NCI-H226 (cell line): ENCODE data around the gene GNG13.
A peak's percentile ranks its signal among the peaks of the same experiment; 100 is the strongest.

ENCODE experiments used
- DNase-seq: peaks from one replicate; pipeline ENCODE4 v3.0.0-alpha.2; 2015

The GNG13 gene

GRCh38 chr16:793414-793813, 7.1 kb downstream of the GNG13 start:
- no peak for DNase-seq

GRCh38 chr16:792221-792995, 8.1 kb downstream of the GNG13 start:
- no peak for DNase-seq

- DNase-seq, result no peak
Observed at GRCh38 chr16:791131-791530, 9.4 kb downstream of the GNG13 start.

DNA sequence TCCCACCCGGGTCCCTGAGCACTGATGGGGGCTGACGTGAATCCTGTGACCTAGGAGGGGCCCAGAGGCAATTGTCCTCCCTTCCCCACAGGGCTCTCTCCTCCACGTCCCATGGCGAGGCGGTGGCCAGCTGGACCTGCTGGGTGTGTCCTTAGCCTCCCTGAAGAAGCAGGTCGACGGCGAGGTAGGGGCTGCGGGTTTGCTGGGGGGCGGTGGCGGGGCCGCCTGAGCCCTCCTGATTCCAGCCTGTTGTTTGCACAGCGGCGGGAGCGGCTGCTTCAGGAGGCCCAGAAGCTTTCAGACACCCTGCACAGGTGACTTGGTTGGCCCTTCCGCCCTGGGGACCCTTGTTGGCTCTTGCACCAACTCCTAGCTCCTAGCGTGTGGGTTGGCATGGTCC, 10.4 kb downstream of the GNG13 start:
- no peak for DNase-seq

DNA sequence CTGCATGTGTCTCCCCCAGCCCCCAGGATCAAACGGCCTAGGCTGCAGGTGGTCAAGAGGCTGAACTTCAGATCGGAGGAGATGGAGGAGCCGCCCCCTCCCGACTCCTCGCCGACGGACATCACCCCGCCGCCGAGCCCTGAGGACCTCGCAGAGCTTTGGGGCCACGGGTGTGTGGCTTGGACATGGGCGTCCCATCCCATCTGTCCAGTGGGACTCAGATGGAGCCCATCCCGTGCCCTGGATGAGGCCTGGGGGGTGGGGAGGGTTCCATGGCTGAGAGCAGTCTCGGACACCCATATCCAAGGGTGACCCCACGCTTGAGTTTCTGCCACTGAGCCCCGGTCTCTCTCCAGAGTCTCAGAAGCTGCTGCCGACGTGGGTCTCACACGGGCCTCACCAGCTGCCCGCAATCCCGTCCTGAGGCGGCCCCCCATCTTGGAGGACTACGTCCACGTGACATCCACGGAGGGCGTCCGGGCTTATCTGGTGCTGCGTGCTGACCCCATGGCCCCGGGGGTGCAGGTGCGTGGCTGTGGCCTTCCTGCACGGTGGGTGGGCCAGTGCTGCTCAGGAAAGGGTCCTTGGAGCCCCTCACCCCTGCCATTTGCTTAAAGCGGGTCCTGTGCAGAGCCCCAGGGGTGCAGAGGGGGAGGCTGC, 11.2 kb downstream of the GNG13 start:
- DNase-seq, result no peak

- peak; percentile 80 for DNase-seq
Observed at GRCh38 chr16:788399-789126, 12.0 kb downstream of the GNG13 start, which contains the start of gene CHTF18. CHTF18 (plus strand) TSS chr16:788620; CDS start chr16:788685, 65 bp downstream.

DNA sequence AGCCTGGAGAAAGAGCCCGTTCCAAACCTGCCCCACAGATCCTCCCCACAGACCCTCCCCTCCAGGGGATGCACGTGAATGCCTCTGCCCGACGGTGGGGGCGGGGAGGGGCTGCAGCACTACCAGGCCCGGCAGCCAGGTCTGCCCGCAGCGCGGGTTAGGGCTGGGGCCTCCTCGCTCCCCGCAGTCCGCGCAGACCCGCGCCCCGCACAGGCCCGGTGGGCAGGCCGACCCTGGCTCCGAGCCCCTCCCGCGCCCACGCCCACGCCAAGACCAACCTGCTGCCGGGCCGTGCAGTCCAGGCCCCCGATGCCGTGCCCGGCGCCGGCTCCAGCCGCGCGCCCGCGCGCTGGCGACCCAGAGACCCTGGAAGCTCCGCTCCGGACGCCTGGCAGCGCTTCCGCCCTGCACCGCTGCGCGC, 12.5 kb downstream of the GNG13 start, which contains the start of gene RPUSD1:
TSS of gene RPUSD1 (minus strand) at position 404 of the 421 bp plus-strand sequence. CDS start 644 bp downstream, outside the sequence.
- DNase-seq, result no peak

DNA sequence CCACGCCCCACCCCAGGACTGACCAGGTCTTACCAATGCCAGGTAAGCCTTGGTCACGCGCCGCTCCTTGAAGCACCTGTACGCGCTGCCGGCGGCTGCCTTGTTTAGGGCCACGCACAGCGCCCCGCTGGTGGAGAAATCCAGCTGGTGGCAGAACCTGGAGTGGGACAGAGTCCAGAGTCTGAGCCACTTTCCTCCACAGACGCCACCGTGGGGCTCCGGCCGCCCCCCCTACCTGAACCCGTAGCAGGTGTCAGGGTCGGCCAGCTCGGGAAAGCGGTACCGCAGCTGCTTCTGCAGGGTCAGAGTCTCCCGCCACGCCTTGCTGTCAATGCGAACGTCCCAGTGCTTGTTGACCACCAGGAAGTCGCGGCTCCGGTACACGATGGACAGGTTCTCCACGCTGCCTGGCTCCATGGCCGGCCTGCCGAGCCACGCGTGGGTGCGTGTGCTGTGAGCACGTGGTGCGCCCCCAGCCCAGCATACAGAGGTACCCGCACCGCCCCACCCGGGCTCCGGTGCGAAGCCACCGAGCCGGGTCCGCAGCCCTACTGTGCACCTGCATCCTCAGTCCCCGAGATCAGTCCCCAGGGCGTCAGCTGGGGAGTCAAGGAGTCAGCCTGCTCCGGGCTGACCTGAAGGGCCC, 13.1 kb downstream of the GNG13 start:
- DNase-seq, result no peak

DNA sequence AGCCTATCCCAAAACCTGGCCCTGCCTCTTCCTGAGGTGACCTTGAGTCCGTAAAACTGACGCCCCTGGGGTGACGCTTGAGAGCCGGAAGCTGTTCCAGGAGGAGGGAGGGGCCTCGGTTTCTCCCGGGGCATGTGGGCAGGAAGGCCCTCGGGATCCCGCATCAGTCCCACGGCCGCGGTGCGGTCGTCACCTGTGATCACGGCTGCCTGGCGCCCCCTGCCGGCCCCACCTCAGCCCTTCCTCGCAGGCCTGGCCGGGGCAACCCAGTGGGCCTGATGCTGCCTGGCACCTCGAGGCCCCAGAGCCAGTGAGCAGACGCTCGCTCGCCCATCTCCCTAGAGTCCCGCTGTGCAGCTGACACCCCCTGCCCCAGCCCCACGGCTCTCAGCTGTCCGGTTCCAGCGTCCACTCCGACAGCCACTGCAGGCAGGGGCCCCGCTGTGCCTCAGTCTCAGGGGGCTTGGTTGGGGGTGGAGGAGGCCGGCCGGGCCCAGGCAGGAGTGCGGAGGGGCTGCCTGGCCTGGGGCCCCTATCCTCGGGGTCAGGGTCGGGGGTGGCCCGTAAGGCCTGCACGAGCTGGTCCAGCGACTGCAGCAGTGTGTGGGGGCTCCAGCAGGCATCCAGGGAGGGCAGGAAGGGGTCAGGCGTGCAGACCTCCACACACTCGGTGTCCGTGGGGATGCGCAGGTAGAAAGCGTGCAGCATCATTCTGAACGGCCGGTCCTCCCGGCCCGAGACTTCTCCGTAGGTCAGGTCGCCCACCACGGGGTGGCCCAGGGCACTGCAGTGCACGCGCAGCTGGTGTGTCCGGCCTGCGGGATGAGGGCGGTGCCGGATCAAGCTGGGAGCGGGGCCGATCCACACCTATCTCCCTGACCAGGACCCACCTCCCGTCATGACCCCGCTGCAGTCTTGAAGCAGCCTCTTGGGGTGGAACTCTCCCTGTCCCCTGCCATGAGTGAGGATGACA, 14.7 kb downstream of the GNG13 start:
- DNase-seq, result peak; percentile 50

DNA sequence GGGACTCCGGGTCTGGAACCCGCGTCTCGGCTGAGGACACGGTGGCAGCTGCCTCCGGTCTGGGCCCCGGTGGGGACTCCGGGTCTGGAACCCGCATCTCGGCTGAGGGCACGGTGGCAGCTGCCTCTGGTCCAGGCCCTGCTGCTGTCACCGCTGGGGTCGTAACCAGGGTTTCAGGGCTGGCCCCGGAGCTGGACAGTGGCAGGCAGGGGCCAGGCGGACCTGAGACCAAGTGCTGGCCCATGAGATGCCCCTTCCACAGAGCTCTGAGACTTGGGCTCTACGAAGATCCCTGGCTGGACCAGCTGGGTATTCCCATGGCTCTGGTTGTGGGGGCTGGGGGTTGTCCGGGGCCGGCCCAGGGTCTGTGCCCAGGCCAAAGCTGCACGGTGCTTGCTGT, 16.1 kb downstream of the GNG13 start:
- DNase-seq, result no peak

DNA sequence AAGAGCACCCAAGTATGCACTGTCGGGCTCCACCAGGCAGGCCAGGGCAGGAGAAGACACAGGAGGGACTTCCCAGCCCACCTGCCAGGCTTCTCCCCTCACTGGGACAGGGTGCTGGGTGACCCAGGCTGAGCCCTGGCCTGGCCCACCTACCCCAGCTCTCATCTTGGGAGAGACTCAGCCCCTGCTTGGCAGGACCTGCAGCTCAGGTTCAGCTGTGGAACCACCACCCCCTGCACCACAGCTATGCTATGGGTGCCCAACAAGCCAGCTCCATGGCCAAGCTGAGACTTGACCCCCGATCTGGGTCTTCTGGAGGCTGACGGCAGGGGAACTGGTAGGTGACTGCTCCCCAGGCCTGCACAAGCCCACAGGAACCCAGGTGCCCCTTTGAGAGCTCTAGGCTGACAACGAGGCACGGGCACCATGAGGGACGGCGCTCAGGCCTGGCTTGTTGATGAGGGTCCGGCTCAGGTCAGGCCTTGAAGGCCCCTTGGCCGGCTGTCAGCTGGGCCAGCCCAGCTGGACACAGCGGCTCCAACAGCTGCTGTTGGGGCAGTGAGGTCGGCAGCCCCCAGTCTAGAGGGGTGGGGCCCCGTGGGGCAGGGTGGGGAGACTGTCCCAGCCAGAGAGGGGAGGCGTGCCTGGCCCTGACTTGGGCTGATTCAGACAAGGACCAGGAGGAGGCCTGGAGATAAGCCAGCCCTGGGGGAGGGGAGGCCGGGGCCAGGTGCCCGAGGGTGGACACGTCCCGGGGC, 17.0 kb downstream of the GNG13 start:
- DNase-seq, result no peak

- no peak for DNase-seq
Observed at GRCh38 chr16:782766-783403, 17.6 kb downstream of the GNG13 start.

GRCh38 chr16:782258-782657, 18.3 kb downstream of the GNG13 start:
- DNase-seq, result no peak

GRCh38 chr16:781346-782010, 19.1 kb downstream of the GNG13 start:
- DNase-seq, result peak; percentile 48

DNA sequence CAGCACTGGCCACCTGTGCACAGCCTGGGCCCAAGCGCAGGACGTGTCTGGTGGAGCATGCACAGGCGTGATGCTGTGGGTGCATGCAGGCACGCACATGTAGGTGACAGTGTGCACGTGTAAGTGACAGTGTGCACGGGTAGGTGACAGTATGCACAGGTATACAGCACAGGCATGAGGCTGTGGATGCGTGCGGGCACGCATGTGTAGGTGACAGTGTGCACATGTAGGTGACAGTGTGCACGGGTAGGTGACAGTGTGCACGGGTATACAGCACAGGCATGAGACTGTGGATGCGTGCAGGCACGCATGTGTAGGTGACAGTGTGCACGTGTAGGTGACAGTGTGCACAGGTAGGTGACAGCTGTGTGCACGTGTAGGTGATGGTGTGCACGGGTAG, 20.2 kb downstream of the GNG13 start:
- no peak for DNase-seq

DNA sequence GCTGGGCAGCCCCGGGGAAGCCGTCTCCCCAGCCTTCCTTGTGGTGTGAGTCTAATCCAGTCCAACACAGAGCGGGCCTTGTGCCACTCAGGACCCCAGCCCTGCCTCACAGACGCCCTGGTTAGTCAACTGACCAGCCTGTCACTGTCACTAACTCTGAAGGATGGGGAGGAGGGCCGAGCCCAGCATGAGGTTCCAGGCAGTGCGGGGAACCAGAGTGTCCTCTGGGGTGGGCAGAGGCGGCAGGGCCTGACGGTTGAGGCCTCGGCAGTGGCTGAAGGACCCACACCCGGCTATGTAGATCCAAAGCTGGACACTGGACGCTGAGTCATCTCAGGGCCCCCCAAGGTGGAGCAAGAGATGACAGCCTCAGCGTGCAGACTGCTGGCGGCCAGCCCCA, 21.0 kb downstream of the GNG13 start:
- no peak for DNase-seq

- no peak for DNase-seq
Observed at GRCh38 chr16:778909-779527, 21.5 kb downstream of the GNG13 start.

DNA sequence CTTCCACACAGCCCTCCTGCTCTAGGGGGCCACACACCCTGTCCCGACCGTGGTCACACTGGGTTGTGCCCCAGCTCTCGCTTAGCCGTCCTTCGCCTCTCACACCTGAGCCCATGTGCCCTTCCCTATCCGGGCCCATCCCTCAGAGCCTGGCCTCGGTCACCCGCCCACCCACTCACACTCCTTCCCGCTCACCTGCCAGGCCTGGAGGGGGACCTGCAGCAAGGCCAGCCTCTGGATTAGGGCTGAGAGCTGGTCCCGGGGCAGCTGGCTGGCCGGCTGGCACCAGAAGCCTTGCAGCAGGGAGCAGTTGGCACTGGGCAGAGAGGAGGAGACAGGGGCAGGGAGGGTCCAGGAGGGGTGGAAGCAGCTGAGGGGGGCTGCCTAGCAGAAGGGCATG, 22.1 kb downstream of the GNG13 start:
- no peak for DNase-seq

DNA sequence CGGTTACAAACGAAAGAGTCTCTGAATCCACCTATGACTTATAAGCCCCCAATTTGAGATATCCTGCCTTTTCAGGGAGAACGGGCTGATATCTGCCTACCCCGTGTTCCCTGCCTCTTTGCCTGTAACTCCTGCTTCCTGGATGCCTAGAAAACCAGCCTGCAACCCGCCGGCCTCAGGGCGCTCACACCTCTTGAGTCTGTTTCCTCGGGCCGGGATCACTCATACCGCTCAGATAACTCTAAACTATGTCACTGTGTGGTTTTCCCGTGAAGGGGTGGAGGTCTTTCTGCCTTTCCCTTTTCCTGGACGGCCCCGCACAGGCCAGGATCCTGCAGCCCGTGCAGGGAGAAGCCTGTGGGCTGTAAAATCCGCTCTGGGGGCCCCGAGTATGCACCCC, 22.7 kb downstream of the GNG13 start:
- peak; percentile 58 for DNase-seq

- DNase-seq, result no peak
Observed at GRCh38 chr16:776824-777223, 23.7 kb downstream of the GNG13 start.
